Measurements from ENCODE around the gene CRYBG1. TPM values are rescaled to one million over a fixed set of nuclear protein-coding genes. Genes with fewer than 3 reads are reported as not detected.
A peak's percentile ranks its signal among the peaks of the same experiment; 100 is the strongest.

CRYBG1 gene
- total RNA-seq, 1 donor from 2014 or later = 3.9 TPM

- Mint-ChIP-seq H3K4me1 (ENCODE audit: low read depth) (peaks cover 23% of the 10 kb centered on the region), H3K27ac (ENCODE audit: unreplicated experiment) (no peak overlapping the region), H3K27me3 (ENCODE audit: low read depth) (no peaks in the 10 kb centered on the region), H3K36me3 (ENCODE audit: low read depth) (peaks cover 6% of the 10 kb centered on the region), H3K9me3 (ENCODE audit: low read depth) (no peaks in the 10 kb centered on the region), H3K4me3 (ENCODE audit: unreplicated experiment) (no peak overlapping the region)
- TF ChIP-seq CTCF (IDR thresholded peaks at IDR 0.05) = no peak
- DNase-seq (ENCODE audit: low spot score) = no peak
Measured at GRCh38 chr6:106318851-106319250, 41.7 kb upstream of the CRYBG1 start.

- Mint-ChIP-seq H3K27ac (ENCODE audit: unreplicated experiment) (no peak overlapping the region), H3K4me3 (ENCODE audit: unreplicated experiment) (no peak overlapping the region), H3K36me3 (ENCODE audit: low read depth) (no peaks in the 10 kb centered on the region), H3K9me3 (ENCODE audit: low read depth) (no peaks in the 10 kb centered on the region), H3K27me3 (ENCODE audit: low read depth) (no peaks in the 10 kb centered on the region), H3K4me1 (ENCODE audit: low read depth) (peaks cover 28% of the 10 kb centered on the region)
- TF ChIP-seq CTCF (IDR thresholded peaks at IDR 0.05) = no peak
- no peak for DNase-seq (ENCODE audit: low spot score)
Measured at GRCh38 chr6:106321940-106322339, 38.6 kb upstream of the CRYBG1 start.

GRCh38 chr6:106324726-106325335 is 35.7 kb upstream of the CRYBG1 start:
- Mint-ChIP-seq H3K4me3 (ENCODE audit: unreplicated experiment) (peak overlapping the region; percentile 99), H3K27ac (ENCODE audit: unreplicated experiment) (peak overlapping the region; percentile 98), H3K27me3 (ENCODE audit: low read depth) (peaks cover 15% of the 10 kb centered on the region), H3K9me3 (ENCODE audit: low read depth) (no peaks in the 10 kb centered on the region), H3K36me3 (ENCODE audit: low read depth) (no peaks in the 10 kb centered on the region), H3K4me1 (ENCODE audit: low read depth) (peaks cover 28% of the 10 kb centered on the region)
- DNase-seq (ENCODE audit: low spot score) = no peak
- no peak for TF ChIP-seq CTCF (IDR thresholded peaks at IDR 0.05)

- no peaks in the 10 kb centered on the region for H3K36me3 Mint-ChIP-seq (ENCODE audit: low read depth)
- H3K4me1 Mint-ChIP-seq (ENCODE audit: low read depth) = peaks cover 28% of the 10 kb centered on the region
- peak; percentile 27 for TF ChIP-seq CTCF (IDR thresholded peaks at IDR 0.05)
Measured at GRCh38 chr6:106325336-106326178, 35.0 kb upstream of the CRYBG1 start, which contains the start of gene ATG5. Gene ATG5 (minus strand): TSS chr6:106325760. CDS start chr6:106316208, 9,552 bp downstream.

GRCh38 chr6:106334646-106335448 is 25.7 kb upstream of the CRYBG1 start:
- Mint-ChIP-seq H3K4me1 (ENCODE audit: low read depth) (peaks cover 3% of the 10 kb centered on the region), H3K27ac (ENCODE audit: unreplicated experiment) (no peak overlapping the region), H3K9me3 (ENCODE audit: low read depth) (peaks cover 5% of the 10 kb centered on the region), H3K36me3 (ENCODE audit: low read depth) (no peaks in the 10 kb centered on the region), H3K4me3 (ENCODE audit: unreplicated experiment) (no peak overlapping the region), H3K27me3 (ENCODE audit: low read depth) (peaks cover 26% of the 10 kb centered on the region)
- no peak for DNase-seq (ENCODE audit: low spot score)
- TF ChIP-seq CTCF (IDR thresholded peaks at IDR 0.05) = peak; percentile 87

More at GRCh38 chr6:106325336-106326178, 35.0 kb upstream of the CRYBG1 start, which contains the start of gene ATG5:
- Mint-ChIP-seq H3K27ac (ENCODE audit: unreplicated experiment) (peak within 1 kb of the TSS; percentile 98), H3K4me3 (ENCODE audit: unreplicated experiment) (peak within 1 kb of the TSS; percentile 99), H3K9me3 (ENCODE audit: low read depth) (no peaks in the 10 kb centered on the region), H3K27me3 (ENCODE audit: low read depth) (peaks cover 18% of the 10 kb centered on the region)
- DNase-seq (ENCODE audit: low spot score) = peak; percentile 99
